GM12878 (cell line): Measurements from ENCODE around the gene ACTA2. TPM values are rescaled to one million over a fixed set of nuclear protein-coding genes. Genes with fewer than 3 reads are reported as not detected.
A peak's percentile ranks its signal among the peaks of the same experiment; 100 is the strongest.

ENCODE experiments used
- ATF2 ChIP-seq: IDR thresholded peaks from 2 replicates; pipeline ENCODE4 v1.6.1; 2012; ENCODE audit warnings: low read length, inconsistent platforms
- CHD4 ChIP-seq: fragments of 200-600 bp; sonication (generic); IDR thresholded peaks from 2 replicates; pipeline ENCODE4 v1.6.1; 2016; ENCODE audit warnings: mild to moderate bottlenecking
- E4F1 ChIP-seq: fragments of 450-650 bp; IDR thresholded peaks from 2 replicates; pipeline ENCODE4 v1.6.1; 2018; ENCODE audit warnings: borderline replicate concordance, mild to moderate bottlenecking; ENCODE audit not compliant: partially characterized antibody
- EP300 ChIP-seq, 2 experiments: fragments of 150-350 bp in 1 of 2; IDR thresholded peaks; 2 replicates each; pipeline ENCODE4 v1.6.1; 2011 to 2012; ENCODE audit warnings: low read depth in 2 of 2, low read length in 2 of 2, borderline replicate concordance in 1 of 2, improper control_type of control experiment in 1 of 2, inconsistent platforms in 1 of 2; ENCODE audit not compliant: control insufficient read depth in 1 of 2
- FOXM1 ChIP-seq: IDR thresholded peaks from 2 replicates; pipeline ENCODE4 v1.6.1; 2012; ENCODE audit warnings: low read depth, mild to moderate bottlenecking, inconsistent platforms, low read length, moderate library complexity
- IRF4 ChIP-seq: IDR thresholded peaks from 2 replicates; pipeline ENCODE4 v1.6.1; 2011; ENCODE audit warnings: low read depth, low read length
- LARP7 ChIP-seq: fragments of 450-650 bp; IDR thresholded peaks from 2 replicates; pipeline ENCODE4 v1.6.1; 2017; ENCODE audit warnings: mild to moderate bottlenecking
- MTA3 ChIP-seq: IDR thresholded peaks from 2 replicates; pipeline ENCODE4 v1.6.1; 2012; ENCODE audit warnings: low read length, inconsistent platforms, borderline replicate concordance
- MXI1 ChIP-seq: fragments of 150-350 bp; IDR thresholded peaks from 2 replicates; pipeline ENCODE4 v1.6.1; 2011; ENCODE audit warnings: low read depth, mild to moderate bottlenecking, inconsistent platforms, low read length, improper control_type of control experiment
- NFYB ChIP-seq: IDR thresholded peaks from 2 replicates; pipeline ENCODE4 v1.6.1; 2011; ENCODE audit warnings: low read depth, mild to moderate bottlenecking, low read length, improper control_type of control experiment, moderate library complexity; ENCODE audit not compliant: insufficient read depth
- NR2C2 ChIP-seq: IDR thresholded peaks from 2 replicates; pipeline ENCODE4 v1.6.1; 2011; ENCODE audit warnings: borderline replicate concordance, low read depth; ENCODE audit not compliant: control insufficient read depth, insufficient read length
- PKNOX1 ChIP-seq: fragments of 450-650 bp; IDR thresholded peaks from 2 replicates; pipeline ENCODE4 v1.6.1; 2016; ENCODE audit warnings: mild to moderate bottlenecking
- PML ChIP-seq: IDR thresholded peaks from 2 replicates; pipeline ENCODE4 v1.6.1; 2012; ENCODE audit warnings: low read length, inconsistent platforms
- RAD51 ChIP-seq: fragments of 450-650 bp; IDR thresholded peaks from 2 replicates; pipeline ENCODE4 v1.6.1; 2016; ENCODE audit warnings: moderate library complexity, mild to moderate bottlenecking, inconsistent platforms
- RBBP5 ChIP-seq: fragments of 200-600 bp; sonication (generic); conservative IDR thresholded peaks from 2 replicates; pipeline ENCODE4 v1.6.1; 2016
- RELA ChIP-seq: fragments of 450-650 bp; IDR thresholded peaks from 2 replicates; pipeline ENCODE4 v1.8.0; 2014; ENCODE audit warnings: borderline replicate concordance; ENCODE audit not compliant: partially characterized antibody
- SP1 ChIP-seq: IDR thresholded peaks from one replicate; pipeline ENCODE4 v1.6.1; 2011; ENCODE audit warnings: low read depth, low read length
- SRF ChIP-seq, 2 experiments: IDR thresholded peaks; 2 replicates each; pipeline ENCODE4 v1.6.1; 2011; ENCODE audit warnings: low read depth in 2 of 2, low read length in 2 of 2, mild to moderate bottlenecking in 1 of 2, moderate library complexity in 1 of 2
- polyA plus RNA-seq, 11 experiments: library from polyadenylated mRNA; depleted of rRNA in 4 of 11; unstranded in 6 of 11; stranded (reverse) in 5 of 11; fragments of >200 nt; fragmentation: Nextera tagmentation in 4 of 11; fragmentation: Illumina TruSeq in 1 of 11; extraction: Ambion mirVana in 4 of 11; extraction: Trizol in 1 of 11; gene quantifications; 1 replicate in 1 of 11; 2 replicates in 10 of 11; pipeline versions ENCODE4 v1.2.1 to v1.2.3, GENCODE V29; 2011 to 2016; ENCODE audit warnings: inconsistent platforms in 2 of 11, missing spikeins in 2 of 11, low read depth in 1 of 11
- total RNA-seq, 4 experiments: library from RNA; depleted of rRNA in 3 of 4; stranded (reverse); fragments of >200 nt in 3 of 4; fragmentation: Illumina TruSeq in 1 of 4; extraction: Trizol in 1 of 4; gene quantifications; 2 replicates each; pipeline versions ENCODE4 v1.2.1 to v1.2.3, GENCODE V29; 2013 to 2021
- TF ChIP-seq, protein P1 (sequence below): IDR thresholded peaks from 2 replicates; pipeline ENCODE4 v1.6.1; 2012; ENCODE audit warnings: low read depth, low read length, improper control_type of control experiment
- TF ChIP-seq, protein P2 (sequence below): fragments of 450-650 bp; IDR thresholded peaks from 2 replicates; pipeline ENCODE4 v1.6.1; 2017; ENCODE audit warnings: mild to moderate bottlenecking, low read depth, inconsistent platforms; ENCODE audit not compliant: poor library complexity, severe bottlenecking

ACTA2 gene
- total and polyA plus RNA-seq, 10 of the 15 experiments (the other 5 are each of a cell fraction or from before 2014, with no cell fraction given), result 7.4 to 78.2 (median 32.4) TPM

- no peak for TF ChIP-seq MTA3
- no peak for TF ChIP-seq PML
- TF ChIP-seq RELA, result no peak
- TF ChIP-seq FOXM1, result 0 out of 2 replicates have a peak, but pooled peaks have one; percentile 40
- TF ChIP-seq SRF (IDR thresholded peaks at IDR 0.05; ENCODE audit: low read depth in 2 of 2, low read length in 2 of 2), result no peak
- TF ChIP-seq, protein P1, sequence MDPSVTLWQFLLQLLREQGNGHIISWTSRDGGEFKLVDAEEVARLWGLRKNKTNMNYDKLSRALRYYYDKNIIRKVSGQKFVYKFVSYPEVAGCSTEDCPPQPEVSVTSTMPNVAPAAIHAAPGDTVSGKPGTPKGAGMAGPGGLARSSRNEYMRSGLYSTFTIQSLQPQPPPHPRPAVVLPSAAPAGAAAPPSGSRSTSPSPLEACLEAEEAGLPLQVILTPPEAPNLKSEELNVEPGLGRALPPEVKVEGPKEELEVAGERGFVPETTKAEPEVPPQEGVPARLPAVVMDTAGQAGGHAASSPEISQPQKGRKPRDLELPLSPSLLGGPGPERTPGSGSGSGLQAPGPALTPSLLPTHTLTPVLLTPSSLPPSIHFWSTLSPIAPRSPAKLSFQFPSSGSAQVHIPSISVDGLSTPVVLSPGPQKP, result no peak
- TF ChIP-seq LARP7, result peak; percentile 69; the same call in 1 of the 2 replicates
- no peak for TF ChIP-seq NFYB
- TF ChIP-seq CHD4, result no peak
- no peak for TF ChIP-seq NR2C2
- TF ChIP-seq E4F1, result no peak
- TF ChIP-seq IRF4, result peak; percentile 58; the same call in 1 of the 2 replicates
- peak; percentile 50; the same call in 1 of the 2 replicates for TF ChIP-seq PKNOX1
- TF ChIP-seq, protein P2, sequence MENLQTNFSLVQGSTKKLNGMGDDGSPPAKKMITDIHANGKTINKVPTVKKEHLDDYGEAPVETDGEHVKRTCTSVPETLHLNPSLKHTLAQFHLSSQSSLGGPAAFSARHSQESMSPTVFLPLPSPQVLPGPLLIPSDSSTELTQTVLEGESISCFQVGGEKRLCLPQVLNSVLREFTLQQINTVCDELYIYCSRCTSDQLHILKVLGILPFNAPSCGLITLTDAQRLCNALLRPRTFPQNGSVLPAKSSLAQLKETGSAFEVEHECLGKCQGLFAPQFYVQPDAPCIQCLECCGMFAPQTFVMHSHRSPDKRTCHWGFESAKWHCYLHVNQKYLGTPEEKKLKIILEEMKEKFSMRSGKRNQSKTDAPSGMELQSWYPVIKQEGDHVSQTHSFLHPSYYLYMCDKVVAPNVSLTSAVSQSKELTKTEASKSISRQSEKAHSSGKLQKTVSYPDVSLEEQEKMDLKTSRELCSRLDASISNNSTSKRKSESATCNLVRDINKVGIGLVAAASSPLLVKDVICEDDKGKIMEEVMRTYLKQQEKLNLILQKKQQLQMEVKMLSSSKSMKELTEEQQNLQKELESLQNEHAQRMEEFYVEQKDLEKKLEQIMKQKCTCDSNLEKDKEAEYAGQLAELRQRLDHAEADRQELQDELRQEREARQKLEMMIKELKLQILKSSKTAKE, result peak; percentile 46
- TF ChIP-seq MXI1, result no peak; the same call in 1 of the 2 replicates
- TF ChIP-seq SP1, result no peak
- no peak for TF ChIP-seq RAD51
- TF ChIP-seq ATF2, result peak; percentile 29; the same call in 1 of the 2 replicates
- no peak for TF ChIP-seq RBBP5
- no peak for TF ChIP-seq EP300 (IDR thresholded peaks at IDR 0.05; ENCODE audit: borderline replicate concordance in 1 of 2, control insufficient read depth in 1 of 2, low read depth in 2 of 2, low read length in 2 of 2)
Measured at GRCh38 chr10:88934900-88935672, 17.5 kb downstream of the ACTA2 start (continued).
